HUDEP-2 (cell line): ENCODE results near the gene ASB14.

ENCODE experiments used
- DNase-seq, 76 experiments: peaks; one replicate each; lab custom pipeline; 2025; ENCODE audit not compliant: unreplicated experiment in 76 of 76; lab: John Stamatoyannopoulos, UW

ASB14 gene

DNA sequence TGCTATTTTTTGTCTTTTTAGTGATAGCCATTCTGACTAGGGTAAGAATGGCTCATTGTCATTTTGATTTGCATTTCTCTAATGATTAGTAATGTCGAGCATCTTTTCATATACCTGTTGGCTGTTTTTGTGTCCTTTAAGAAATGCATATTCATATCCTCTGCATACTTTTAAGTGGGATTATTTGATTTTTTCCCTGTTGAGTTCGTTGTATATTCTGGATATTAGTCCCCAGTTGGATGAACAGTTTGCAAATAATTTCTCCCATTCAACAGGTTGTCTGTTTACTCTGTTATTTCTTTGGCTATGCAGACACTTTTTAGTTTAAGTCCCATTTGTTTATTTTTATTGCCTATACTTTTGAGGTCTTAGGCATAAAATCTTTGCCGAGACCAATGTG lies 30.6 kb downstream of the ASB14 start:
- DNase-seq: no peak

DNA sequence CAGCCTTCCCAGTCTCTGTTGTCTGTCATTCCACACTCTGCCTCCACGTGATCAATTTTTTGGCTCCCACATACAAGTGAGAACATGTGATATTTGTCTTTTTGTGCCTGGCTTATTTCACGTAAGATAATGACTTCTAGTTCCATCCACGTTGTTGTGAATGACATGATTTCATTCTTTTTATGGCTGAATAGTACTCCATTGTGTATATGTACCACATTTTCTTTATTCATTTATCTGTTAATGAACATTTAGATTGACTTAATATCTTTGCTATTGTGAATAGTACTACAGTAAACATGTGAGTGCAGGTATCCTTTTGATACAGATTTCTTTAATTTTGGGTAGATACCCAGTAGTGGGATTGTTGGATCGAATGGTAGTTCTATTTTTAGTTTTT lies 31.4 kb downstream of the ASB14 start:
- DNase-seq: no peak

DNA sequence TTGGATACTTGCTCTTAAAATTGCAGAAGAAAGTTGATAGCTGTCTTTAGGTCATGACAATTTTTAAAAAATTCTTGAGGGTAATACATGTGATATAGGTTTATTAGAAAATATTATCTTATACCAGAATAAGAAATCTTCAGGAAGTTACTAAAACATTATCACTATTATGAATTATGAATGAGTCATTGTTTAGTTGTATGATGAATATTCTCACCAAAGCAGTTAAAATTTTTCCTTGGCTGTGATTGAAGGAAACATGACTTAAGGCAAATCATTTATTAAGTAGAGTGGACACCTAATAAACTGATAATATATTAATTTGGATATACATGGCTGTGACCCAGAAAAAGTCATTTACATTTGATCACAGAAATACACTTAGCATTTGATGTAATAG lies 34.8 kb downstream of the ASB14 start:
- DNase-seq: no peak

DNA sequence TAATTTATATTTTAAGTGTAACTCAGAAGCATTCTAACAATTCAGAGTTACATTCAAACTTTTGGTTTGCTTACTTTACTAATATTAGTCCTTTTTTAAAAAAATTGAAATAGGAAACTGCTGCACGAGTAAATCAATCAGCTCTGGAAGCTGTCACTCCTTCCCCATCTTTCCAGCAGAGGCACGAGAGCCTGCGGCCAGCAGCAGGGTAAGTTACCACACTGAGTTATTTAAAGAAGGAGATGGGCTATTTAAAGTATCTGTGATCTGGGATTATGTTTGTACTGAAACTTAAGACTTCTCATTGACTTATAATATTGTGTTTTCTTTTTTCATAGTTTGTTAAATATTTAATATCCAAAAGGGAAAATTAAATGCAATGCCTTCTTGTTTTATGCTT lies 35.6 kb downstream of the ASB14 start:
- no peak for DNase-seq

DNA sequence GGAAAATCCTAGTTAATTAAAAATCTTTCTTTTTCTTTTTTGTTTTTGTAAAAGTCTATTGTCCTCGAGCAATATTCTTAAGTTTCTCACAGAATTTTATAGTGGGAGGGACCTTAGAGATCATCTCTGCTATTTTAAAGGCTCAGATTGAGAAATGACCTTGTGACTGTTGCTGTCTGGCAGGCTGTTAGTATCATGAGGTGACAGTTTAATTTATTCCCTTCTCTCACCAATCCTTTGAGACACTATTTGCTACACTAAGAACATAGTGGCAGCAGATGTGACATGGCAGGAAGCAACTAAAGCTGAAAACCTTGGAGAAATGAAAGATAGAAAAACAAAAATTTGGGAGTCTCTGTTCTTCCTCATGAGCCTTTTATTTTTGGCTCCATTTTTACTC lies 40.1 kb downstream of the ASB14 start:
- no peak for DNase-seq

DNA sequence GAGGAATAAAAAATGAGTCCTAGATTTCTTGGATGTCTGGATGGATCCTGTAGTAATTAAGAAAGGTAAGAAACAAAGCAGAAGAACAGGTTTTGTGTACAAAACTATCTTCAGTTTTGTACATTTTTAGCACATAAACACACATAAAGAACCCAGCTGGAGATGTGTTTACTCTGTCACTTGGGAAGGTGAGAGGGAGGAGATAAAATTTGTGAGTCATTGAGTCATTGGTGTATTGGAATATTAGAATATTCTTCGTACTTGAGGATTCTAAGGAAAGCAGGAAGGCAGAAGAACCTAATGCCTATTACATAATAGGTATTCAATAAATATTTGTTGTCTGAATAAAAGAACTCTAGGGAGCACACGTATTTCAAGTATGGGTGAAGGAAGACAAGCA lies 47.5 kb downstream of the ASB14 start:
- DNase-seq: no peak

DNA sequence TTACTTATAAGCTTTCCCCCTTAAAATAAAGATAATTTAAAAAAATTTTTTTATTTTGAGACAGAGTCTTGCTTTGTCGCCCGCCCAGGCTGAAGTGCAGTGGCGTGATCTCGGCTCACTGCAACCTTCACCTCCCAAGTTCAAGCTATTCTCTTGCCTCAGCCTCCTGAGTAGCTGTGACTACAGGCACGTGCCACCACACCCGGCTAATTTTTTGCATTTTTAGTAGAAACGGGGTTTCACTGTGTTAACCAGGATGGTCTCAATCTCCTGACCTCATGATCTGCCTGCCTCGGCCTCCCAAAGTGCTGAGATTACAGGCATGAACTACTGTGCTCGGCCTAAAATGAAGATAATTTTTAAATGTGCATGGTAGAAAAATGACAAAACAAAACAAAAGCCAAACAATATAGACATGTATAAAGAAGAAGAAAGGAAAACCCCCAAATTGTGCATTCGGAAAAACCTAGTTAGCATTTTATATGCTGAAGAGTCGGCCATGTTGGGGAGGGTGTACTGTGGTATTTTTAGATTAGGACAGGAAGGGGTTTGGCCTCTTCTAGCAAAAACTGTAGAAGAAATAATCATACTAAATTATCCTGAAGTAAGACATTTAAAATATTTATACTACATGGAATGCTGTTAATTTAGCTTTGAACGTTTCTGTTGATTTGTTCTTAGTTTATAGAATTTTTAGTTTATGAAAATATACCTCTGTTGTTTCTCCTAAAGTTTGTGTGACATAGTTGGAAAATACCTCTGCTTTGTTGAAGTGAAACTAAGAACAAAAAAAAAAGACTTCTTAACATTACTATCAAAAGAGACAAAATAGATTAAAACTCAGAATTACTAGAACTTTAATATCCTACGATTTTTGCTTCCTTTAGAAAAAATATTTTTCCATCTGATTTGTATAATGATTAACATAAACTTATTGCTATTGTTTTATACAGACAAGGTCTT lies 57.6 kb downstream of the ASB14 start:
- no peak for DNase-seq

DNA sequence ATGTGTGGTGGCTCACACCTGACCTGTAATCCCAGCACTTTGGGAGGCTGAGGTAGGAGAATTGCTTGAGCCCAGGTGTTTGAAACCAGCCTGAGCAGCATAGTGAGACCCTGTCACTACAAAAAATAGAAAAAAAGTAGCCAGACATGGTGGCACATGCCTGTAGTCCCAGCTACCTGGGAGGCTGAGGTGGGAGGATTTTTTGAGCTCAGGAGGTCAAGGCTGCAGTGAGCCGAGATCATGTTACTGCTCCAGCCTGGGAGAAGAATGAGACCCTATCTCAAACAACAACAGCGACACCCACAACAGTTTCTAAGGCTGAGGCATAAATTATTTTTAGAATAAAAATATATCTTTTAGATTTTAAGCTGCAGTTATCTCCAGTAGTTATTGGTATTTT lies 58.7 kb downstream of the ASB14 start:
- no peak for DNase-seq

DNA sequence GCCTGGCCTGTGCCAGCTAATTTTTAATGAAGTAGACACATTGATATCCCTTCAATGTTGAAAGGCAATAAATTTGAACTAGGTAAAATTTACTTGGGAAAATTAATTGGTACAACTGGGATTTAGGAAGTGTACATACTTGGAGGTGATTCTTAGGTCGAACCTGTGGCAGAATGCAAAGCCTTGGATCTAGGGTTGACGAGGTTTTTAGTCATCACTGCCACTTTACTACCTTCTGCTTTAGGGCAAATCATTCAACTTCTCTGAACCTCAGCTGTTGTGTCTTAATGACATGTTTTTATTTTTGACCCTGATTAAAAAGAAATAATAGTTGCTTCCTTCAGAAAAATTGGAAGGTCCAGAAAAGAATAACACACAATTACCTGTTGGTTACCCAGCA lies 62.5 kb downstream of the ASB14 start:
- no peak for DNase-seq

DNA sequence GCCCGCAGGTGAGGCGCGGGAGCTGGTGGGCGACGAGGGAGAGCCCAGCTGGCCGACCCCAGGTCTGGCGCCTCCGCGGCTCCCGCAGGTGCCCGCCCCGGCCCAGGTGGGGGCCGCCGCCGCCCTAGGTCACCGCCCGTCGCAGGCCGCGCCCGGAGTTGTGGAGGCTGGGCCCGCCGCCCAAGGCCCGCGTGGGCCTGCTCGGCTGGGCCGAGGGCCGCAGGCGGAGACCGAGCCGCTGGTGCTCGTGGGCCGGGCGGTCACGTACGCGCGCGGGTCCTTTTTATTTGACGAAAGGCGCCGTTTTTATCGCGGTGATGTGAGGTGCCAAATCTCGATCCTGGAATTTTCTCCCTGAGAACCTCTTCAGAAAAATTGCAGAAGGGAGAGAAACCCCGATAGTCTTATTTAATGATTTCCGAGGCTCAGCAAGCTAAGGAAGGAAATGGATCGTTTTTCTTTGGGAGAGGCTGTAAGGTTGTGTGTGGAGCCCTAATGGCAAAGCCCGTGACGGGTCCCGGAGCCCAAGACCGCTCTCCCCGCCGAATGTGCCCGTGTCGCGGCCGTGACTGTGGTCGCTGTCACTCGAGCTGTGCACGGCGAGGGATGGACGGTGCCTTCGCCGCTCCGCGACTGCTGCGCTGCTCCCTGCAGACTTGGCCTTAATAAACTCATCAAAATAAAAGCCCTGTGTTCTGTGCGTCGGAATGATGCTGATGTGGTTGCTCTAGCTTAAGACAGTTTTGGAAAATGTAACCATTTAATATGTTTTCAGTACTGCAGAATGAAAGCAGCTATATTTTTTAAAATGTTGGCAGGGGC lies 64.3 kb downstream of the ASB14 start:
- DNase-seq: peak in 27 of 76 experiments; percentile 1 to 31 (median 14)

DNA sequence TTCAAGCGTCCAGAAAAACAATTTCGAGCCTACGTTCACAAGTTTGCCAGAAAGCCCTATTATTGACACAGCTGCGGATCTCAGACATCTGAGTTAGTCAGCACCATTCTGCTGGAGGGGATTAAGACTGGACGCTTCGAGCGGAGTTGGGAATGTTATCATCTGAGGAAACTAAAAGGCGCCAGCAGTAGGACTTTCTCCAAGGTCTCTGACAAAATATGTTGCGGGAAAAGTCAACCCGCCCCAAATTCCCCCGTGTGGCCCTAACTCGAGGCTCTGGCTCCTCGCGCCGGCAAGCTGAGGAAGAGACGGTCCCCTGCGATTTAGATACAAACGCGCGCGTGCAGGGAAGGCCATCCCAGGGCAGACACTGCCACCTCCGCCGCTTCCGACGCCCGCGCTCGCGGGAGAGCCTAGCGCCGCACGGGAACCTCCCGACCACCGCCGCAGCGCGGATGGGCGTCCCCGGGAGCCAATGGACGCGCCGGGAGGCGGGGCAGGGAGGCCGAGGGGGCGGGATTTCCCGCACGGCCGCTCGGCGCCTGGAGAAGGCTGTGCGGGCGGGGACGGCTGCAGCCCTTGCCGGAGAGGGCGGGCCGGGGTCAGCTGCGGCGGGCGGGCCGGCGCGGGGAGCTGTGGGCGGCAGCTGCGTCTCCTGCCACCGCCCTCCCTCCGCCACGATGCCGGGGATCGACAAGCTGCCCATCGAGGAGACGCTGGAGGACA lies 65.1 kb downstream of the ASB14 start, which contains the start of gene APPL1:
APPL1 (plus strand) TSS at position 526 of the 726 bp plus-strand sequence; CDS start at position 681, 155 bp downstream.
- DNase-seq: peak in 72 of 76 experiments; percentile 3 to 91 (median 71)

DNA sequence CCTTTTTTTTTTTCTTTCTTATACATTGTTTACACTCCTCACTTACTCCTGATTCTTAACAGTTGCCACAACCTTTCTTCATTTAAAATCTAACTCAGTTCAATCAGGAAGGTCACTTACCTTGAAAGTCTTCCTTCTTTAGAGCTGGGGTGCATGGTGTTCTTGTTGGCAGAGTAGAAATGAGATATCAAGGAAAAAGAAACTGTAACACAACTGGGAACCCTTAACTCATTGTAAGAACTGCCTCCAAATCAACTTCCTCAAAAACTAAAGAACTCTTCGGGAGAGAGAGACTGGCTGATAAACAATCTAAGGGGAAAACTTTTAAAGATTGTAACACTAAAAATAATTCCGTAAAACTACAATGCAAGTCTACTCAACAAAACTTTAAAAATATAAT lies 66.3 kb downstream of the ASB14 start:
- no peak for DNase-seq

DNA sequence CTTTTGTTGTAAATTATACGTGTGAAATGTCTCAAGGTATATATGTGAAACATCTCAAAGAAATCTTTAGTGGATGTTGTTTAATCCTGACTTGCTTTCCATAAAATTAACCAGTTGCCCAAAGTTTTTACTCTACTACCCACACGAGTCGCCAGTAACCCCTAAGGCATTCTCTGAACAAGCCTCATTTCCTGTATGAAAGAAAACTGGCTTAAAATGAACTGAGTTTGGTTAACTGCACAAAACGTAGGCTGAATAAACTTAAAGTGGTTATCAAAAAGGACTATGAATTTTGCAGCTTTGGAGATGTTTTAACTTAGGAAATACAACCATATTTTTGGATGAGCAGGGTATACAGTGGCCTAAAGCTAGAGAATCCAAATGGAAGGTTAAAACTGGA lies 67.6 kb downstream of the ASB14 start:
- DNase-seq: no peak

DNA sequence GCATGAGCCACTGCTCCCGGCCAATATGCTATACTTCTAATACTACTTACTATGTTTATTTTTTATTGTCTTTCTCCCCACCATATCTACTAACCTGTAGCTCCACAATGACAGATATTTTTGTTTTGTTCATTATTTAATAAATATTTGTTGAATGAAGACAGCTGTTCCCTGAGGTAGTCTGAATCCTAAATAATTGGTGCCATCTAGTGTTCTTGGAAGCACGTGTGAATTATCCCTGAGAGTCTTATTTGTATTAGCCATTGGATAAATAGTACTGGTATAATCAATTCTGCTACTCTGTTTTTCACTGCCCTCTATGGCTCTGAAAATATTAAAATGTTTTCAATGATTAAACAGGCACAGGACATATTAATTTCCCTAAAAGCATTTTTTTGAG lies 70.6 kb downstream of the ASB14 start:
- no peak for DNase-seq
